Right lung (tissue), 5 donors: Measurements from ENCODE around the gene EPB41L4B. TPM values are rescaled to one million over a fixed set of nuclear protein-coding genes. Genes with fewer than 3 reads are reported as not detected.
"Not testable (repeated sequence)": the region's sequence is repeated elsewhere in the genome, so short reads cannot be mapped to it uniquely, and the experiment has no call there.

Experiments
- DNase-seq, 2 donors: peaks; one replicate each; pipeline ENCODE4 v3.0.0-alpha.2; 2013
- polyA plus RNA-seq, 5 donors: library from polyadenylated mRNA; unstranded; fragments of 120-200 nt; gene quantifications; one replicate each; pipeline versions ENCODE4 v1.2.1 to v1.2.3, GENCODE V29; 2013; ENCODE audit warnings: inconsistent platforms in 1 of 5, low replicate concordance in 1 of 5; ENCODE audit not compliant: insufficient read length in 5 of 5, insufficient read depth in 1 of 5

The EPB41L4B gene
- polyA plus RNA-seq, 5 donors, result 11.7 to 15.5 (median 13.2) TPM

- no peak for DNase-seq
Observed at GRCh38 chr9:109246533-109246932, 74.3 kb downstream of the EPB41L4B start.

- DNase-seq, result no peak
Observed at GRCh38 chr9:109245310-109245897, 75.5 kb downstream of the EPB41L4B start.

GRCh38 chr9:109244179-109245132 lies 76.4 kb downstream of the EPB41L4B start:
- DNase-seq, result peak; percentile 50 to 68

- DNase-seq, result no peak
Observed at GRCh38 chr9:109242741-109243140, 78.1 kb downstream of the EPB41L4B start.

GRCh38 chr9:109242014-109242413 lies 78.8 kb downstream of the EPB41L4B start:
- no peak for DNase-seq

GRCh38 chr9:109241207-109241606 lies 79.7 kb downstream of the EPB41L4B start:
- no peak for DNase-seq

- DNase-seq, result no peak
Observed at GRCh38 chr9:109239240-109239639, 81.6 kb downstream of the EPB41L4B start.

GRCh38 chr9:109238655-109239054 lies 82.2 kb downstream of the EPB41L4B start:
- DNase-seq, result no peak

- no peak for DNase-seq
Observed at GRCh38 chr9:109238125-109238524, 82.7 kb downstream of the EPB41L4B start.

GRCh38 chr9:109232449-109233237 lies 88.2 kb downstream of the EPB41L4B start:
- DNase-seq, result no peak

GRCh38 chr9:109231593-109231992 lies 89.3 kb downstream of the EPB41L4B start:
- no peak for DNase-seq

- DNase-seq, result no peak
Observed at GRCh38 chr9:109230277-109230676, 90.6 kb downstream of the EPB41L4B start.

- no peak for DNase-seq
Observed at GRCh38 chr9:109229682-109230081, 91.2 kb downstream of the EPB41L4B start.

- no peak for DNase-seq
Observed at GRCh38 chr9:109228093-109228642, 92.7 kb downstream of the EPB41L4B start.

- DNase-seq, result no peak
Observed at GRCh38 chr9:109225629-109226028, 95.2 kb downstream of the EPB41L4B start.

- no peak for DNase-seq
Observed at GRCh38 chr9:109224751-109225150, 96.1 kb downstream of the EPB41L4B start.

GRCh38 chr9:109218242-109218641 lies 102.6 kb downstream of the EPB41L4B start:
- not testable (repeated sequence) for DNase-seq

- no peak for DNase-seq
Observed at GRCh38 chr9:109214414-109214813, 106.4 kb downstream of the EPB41L4B start.

- DNase-seq, result no peak
Observed at GRCh38 chr9:109213285-109214121, 107.4 kb downstream of the EPB41L4B start.

- no peak for DNase-seq
Observed at GRCh38 chr9:109212768-109213167, 108.1 kb downstream of the EPB41L4B start.

GRCh38 chr9:109206670-109207069 lies 114.2 kb downstream of the EPB41L4B start:
- no peak for DNase-seq
